Stomach (tissue), 4 donors: ENCODE data around the gene EGF.

Source experiments
- EP300 ChIP-seq: sonication (generic); formaldehyde crosslinking; IDR thresholded peaks from one replicate; pipeline ENCODE4 v1.6.1; 2017; ENCODE audit warnings: antibody characterized with exemption
- POLR2A ChIP-seq, 4 donors: fragments of 450-650 bp; IDR thresholded peaks; one replicate each; pipeline ENCODE4 v1.6.1; 2016; ENCODE audit warnings: antibody characterized with exemption in 4 of 4, control low read depth in 2 of 4, mild to moderate bottlenecking in 1 of 4, moderate library complexity in 1 of 4
- POLR2AphosphoS5 ChIP-seq, 3 donors: sonication (generic); formaldehyde crosslinking; IDR thresholded peaks; one replicate each; pipeline ENCODE4 v1.6.1; 2016; ENCODE audit warnings: antibody characterized with exemption in 3 of 3
- TF ChIP-seq, protein P1 (sequence below), 7 experiments: fragments of 450-650 bp in 4 of 7; fragments of 200-600 bp in 3 of 7; sonication (generic) in 3 of 7; IDR thresholded peaks; one replicate each; pipeline ENCODE4 v1.5.1; 2016 to 2019; ENCODE audit warnings: antibody characterized with exemption in 7 of 7, control low read depth in 2 of 7, mild to moderate bottlenecking in 1 of 7

DNA sequence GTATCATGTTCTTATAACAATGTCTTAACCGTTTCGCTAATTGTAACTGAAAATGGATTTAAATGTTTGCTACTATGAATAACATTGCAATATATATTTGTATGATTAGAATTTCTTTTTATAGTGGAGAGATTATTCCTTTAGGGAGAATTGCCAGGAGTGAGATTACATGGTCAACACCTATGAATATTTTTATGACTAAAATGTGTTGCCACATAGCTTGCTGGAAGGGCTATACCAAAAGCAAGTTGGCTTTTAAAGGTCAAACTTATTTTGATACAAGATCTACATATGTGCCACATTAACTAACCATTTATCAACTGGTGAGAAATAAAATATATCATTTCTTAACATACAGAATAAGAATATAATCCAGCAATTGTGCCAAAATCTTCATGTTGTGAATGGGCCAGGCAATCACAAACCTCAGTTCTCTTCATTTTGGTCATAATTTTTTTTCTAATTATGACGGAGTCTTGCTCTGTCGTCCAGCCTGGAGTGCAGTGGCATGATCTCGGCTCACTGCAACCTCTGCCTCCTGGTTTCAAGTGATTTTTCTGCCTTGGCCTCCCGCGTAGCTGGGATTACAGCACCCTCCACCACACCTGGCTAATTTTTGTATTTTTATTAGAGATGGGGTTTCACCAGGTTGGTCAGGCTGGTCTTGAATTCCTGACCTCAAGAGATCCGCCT lies 10.0 kb upstream of the EGF start:
- TF ChIP-seq, protein P1, sequence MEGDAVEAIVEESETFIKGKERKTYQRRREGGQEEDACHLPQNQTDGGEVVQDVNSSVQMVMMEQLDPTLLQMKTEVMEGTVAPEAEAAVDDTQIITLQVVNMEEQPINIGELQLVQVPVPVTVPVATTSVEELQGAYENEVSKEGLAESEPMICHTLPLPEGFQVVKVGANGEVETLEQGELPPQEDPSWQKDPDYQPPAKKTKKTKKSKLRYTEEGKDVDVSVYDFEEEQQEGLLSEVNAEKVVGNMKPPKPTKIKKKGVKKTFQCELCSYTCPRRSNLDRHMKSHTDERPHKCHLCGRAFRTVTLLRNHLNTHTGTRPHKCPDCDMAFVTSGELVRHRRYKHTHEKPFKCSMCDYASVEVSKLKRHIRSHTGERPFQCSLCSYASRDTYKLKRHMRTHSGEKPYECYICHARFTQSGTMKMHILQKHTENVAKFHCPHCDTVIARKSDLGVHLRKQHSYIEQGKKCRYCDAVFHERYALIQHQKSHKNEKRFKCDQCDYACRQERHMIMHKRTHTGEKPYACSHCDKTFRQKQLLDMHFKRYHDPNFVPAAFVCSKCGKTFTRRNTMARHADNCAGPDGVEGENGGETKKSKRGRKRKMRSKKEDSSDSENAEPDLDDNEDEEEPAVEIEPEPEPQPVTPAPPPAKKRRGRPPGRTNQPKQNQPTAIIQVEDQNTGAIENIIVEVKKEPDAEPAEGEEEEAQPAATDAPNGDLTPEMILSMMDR (IDR thresholded peaks at IDR 0.05) = no peak
- TF ChIP-seq EP300 (no peak), POLR2A (IDR thresholded peaks at IDR 0.05) (no peak), POLR2AphosphoS5 (IDR thresholded peaks at IDR 0.05) (no peak)
